ENCODE data around the gene OR6S1. TPM values are rescaled to one million over a fixed set of nuclear protein-coding genes. Genes with fewer than 3 reads are reported as not detected.
"Not testable (repeated sequence)": the region's sequence is repeated elsewhere in the genome, so short reads cannot be mapped to it uniquely, and the experiment has no call there.

The OR6S1 gene
- total RNA-seq, 1 experiment from 2014 or later = not detected

GRCh38 chr14:20631880-20632389 lies 9.6 kb downstream of the OR6S1 start:
- peak; percentile 87 for DNase-seq (ENCODE audit: low read depth)

GRCh38 chr14:20631023-20631879 lies 10.2 kb downstream of the OR6S1 start:
- peak; percentile 75 for DNase-seq (ENCODE audit: low read depth)

- peak; percentile 86 for DNase-seq (ENCODE audit: low read depth)
Observed at GRCh38 chr14:20630340-20631022, 11.0 kb downstream of the OR6S1 start.

GRCh38 chr14:20628063-20628854 lies 13.2 kb downstream of the OR6S1 start:
- DNase-seq (ENCODE audit: low read depth) = no peak

GRCh38 chr14:20627346-20628027 lies 14.0 kb downstream of the OR6S1 start:
- no peak for DNase-seq (ENCODE audit: low read depth)

- no peak for DNase-seq (ENCODE audit: low read depth)
Observed at GRCh38 chr14:20626274-20626673, 15.2 kb downstream of the OR6S1 start.

GRCh38 chr14:20624495-20625070 lies 16.9 kb downstream of the OR6S1 start:
- DNase-seq (ENCODE audit: low read depth) = peak; percentile 89

GRCh38 chr14:20623798-20624197 lies 17.7 kb downstream of the OR6S1 start:
- DNase-seq (ENCODE audit: low read depth) = no peak

GRCh38 chr14:20622816-20623291 lies 18.6 kb downstream of the OR6S1 start:
- DNase-seq (ENCODE audit: low read depth) = no peak

GRCh38 chr14:20620798-20621478 lies 20.6 kb downstream of the OR6S1 start:
- DNase-seq (ENCODE audit: low read depth) = no peak

GRCh38 chr14:20619688-20620087 lies 21.8 kb downstream of the OR6S1 start:
- not testable (repeated sequence) for DNase-seq (ENCODE audit: low read depth)

- DNase-seq (ENCODE audit: low read depth) = no peak
Observed at GRCh38 chr14:20618271-20618749, 23.2 kb downstream of the OR6S1 start.

GRCh38 chr14:20617138-20618003 lies 24.1 kb downstream of the OR6S1 start:
- no peak for DNase-seq (ENCODE audit: low read depth)

GRCh38 chr14:20615996-20616395 lies 25.5 kb downstream of the OR6S1 start:
- DNase-seq (ENCODE audit: low read depth) = no peak

GRCh38 chr14:20614038-20614840 lies 27.3 kb downstream of the OR6S1 start:
- peak; percentile 69 for DNase-seq (ENCODE audit: low read depth)

- peak; percentile 99 for DNase-seq (ENCODE audit: low read depth)
Observed at GRCh38 chr14:20613094-20614037, 28.1 kb downstream of the OR6S1 start.

GRCh38 chr14:20612403-20612802 lies 29.1 kb downstream of the OR6S1 start:
- DNase-seq (ENCODE audit: low read depth) = no peak

Measured in Daoy (cell line).